Measurements from ENCODE around the gene ETV4. TPM values are rescaled to one million over a fixed set of nuclear protein-coding genes. Genes with fewer than 3 reads are reported as not detected.

The ETV4 gene
- total and polyA plus RNA-seq, 2 of the 13 experiments (the other 11 are each of a cell fraction or from before 2014, with no cell fraction given) = 128 to 330 TPM

DNA sequence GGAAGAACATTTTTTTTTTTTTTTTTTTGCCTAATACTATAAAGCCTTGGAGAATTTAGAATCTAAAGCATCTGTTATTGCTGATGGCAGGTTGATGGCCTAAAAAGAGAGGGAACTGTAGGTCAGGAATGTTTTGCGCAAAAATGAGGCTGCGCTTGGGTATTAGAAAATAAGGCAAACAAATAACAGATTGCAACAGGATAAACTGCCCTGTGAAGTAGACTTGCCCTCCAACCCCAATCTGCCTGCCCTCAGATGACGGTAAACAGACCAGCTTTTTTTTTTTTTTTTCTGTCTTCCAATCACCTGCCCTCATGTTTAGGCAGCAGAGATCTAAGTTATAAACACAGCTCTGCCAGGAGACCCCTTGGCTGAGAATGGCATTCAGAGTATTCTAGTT, 66.2 kb downstream of the ETV4 start (continued):
- TF ChIP-seq, protein P1, sequence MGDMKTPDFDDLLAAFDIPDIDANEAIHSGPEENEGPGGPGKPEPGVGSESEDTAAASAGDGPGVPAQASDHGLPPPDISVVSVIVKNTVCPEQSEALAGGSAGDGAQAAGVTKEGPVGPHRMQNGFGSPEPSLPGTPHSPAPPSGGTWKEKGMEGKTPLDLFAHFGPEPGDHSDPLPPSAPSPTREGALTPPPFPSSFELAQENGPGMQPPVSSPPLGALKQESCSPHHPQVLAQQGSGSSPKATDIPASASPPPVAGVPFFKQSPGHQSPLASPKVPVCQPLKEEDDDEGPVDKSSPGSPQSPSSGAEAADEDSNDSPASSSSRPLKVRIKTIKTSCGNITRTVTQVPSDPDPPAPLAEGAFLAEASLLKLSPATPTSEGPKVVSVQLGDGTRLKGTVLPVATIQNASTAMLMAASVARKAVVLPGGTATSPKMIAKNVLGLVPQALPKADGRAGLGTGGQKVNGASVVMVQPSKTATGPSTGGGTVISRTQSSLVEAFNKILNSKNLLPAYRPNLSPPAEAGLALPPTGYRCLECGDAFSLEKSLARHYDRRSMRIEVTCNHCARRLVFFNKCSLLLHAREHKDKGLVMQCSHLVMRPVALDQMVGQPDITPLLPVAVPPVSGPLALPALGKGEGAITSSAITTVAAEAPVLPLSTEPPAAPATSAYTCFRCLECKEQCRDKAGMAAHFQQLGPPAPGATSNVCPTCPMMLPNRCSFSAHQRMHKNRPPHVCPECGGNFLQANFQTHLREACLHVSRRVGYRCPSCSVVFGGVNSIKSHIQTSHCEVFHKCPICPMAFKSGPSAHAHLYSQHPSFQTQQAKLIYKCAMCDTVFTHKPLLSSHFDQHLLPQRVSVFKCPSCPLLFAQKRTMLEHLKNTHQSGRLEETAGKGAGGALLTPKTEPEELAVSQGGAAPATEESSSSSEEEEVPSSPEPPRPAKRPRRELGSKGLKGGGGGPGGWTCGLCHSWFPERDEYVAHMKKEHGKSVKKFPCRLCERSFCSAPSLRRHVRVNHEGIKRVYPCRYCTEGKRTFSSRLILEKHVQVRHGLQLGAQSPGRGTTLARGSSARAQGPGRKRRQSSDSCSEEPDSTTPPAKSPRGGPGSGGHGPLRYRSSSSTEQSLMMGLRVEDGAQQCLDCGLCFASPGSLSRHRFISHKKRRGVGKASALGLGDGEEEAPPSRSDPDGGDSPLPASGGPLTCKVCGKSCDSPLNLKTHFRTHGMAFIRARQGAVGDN (CRISPR knock-in tag; IDR thresholded peaks at IDR 0.05) = no peak
- TF ChIP-seq CHCHD3 (CRISPR knock-in tag; IDR thresholded peaks at IDR 0.05) (no peak), POLR2AphosphoS5 (IDR thresholded peaks at IDR 0.05; ENCODE audit: low read depth, low read length) (no peak), RAD21 (CRISPR knock-in tag; IDR thresholded peaks at IDR 0.05) (no peak), FOXM1 (CRISPR knock-in tag; IDR thresholded peaks at IDR 0.05) (no peak), JARID2 (CRISPR knock-in tag; IDR thresholded peaks at IDR 0.05; ENCODE audit: insufficient replicate concordance) (no peak), ZNF263 (CRISPR knock-in tag; IDR thresholded peaks at IDR 0.05) (no peak), DNMT1 (CRISPR knock-in tag; IDR thresholded peaks at IDR 0.05) (no peak), SP1 (IDR thresholded peaks at IDR 0.05) (no peak), SP1 (CRISPR knock-in tag; IDR thresholded peaks at IDR 0.05) (no peak), THYN1 (CRISPR knock-in tag; IDR thresholded peaks at IDR 0.05; ENCODE audit: borderline replicate concordance, low read depth) (peak; percentile 63; the same call in 1 of the 2 replicates)
- TF ChIP-seq, protein P2, sequence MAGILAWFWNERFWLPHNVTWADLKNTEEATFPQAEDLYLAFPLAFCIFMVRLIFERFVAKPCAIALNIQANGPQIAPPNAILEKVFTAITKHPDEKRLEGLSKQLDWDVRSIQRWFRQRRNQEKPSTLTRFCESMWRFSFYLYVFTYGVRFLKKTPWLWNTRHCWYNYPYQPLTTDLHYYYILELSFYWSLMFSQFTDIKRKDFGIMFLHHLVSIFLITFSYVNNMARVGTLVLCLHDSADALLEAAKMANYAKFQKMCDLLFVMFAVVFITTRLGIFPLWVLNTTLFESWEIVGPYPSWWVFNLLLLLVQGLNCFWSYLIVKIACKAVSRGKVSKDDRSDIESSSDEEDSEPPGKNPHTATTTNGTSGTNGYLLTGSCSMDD (CRISPR knock-in tag; IDR thresholded peaks at IDR 0.05) = no peak
- TF ChIP-seq, protein P3, sequence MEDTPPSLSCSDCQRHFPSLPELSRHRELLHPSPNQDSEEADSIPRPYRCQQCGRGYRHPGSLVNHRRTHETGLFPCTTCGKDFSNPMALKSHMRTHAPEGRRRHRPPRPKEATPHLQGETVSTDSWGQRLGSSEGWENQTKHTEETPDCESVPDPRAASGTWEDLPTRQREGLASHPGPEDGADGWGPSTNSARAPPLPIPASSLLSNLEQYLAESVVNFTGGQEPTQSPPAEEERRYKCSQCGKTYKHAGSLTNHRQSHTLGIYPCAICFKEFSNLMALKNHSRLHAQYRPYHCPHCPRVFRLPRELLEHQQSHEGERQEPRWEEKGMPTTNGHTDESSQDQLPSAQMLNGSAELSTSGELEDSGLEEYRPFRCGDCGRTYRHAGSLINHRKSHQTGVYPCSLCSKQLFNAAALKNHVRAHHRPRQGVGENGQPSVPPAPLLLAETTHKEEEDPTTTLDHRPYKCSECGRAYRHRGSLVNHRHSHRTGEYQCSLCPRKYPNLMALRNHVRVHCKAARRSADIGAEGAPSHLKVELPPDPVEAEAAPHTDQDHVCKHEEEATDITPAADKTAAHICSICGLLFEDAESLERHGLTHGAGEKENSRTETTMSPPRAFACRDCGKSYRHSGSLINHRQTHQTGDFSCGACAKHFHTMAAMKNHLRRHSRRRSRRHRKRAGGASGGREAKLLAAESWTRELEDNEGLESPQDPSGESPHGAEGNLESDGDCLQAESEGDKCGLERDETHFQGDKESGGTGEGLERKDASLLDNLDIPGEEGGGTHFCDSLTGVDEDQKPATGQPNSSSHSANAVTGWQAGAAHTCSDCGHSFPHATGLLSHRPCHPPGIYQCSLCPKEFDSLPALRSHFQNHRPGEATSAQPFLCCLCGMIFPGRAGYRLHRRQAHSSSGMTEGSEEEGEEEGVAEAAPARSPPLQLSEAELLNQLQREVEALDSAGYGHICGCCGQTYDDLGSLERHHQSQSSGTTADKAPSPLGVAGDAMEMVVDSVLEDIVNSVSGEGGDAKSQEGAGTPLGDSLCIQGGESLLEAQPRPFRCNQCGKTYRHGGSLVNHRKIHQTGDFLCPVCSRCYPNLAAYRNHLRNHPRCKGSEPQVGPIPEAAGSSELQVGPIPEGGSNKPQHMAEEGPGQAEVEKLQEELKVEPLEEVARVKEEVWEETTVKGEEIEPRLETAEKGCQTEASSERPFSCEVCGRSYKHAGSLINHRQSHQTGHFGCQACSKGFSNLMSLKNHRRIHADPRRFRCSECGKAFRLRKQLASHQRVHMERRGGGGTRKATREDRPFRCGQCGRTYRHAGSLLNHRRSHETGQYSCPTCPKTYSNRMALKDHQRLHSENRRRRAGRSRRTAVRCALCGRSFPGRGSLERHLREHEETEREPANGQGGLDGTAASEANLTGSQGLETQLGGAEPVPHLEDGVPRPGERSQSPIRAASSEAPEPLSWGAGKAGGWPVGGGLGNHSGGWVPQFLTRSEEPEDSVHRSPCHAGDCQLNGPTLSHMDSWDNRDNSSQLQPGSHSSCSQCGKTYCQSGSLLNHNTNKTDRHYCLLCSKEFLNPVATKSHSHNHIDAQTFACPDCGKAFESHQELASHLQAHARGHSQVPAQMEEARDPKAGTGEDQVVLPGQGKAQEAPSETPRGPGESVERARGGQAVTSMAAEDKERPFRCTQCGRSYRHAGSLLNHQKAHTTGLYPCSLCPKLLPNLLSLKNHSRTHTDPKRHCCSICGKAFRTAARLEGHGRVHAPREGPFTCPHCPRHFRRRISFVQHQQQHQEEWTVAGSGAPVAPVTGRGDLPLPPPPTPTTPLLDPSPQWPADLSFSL (CRISPR knock-in tag; IDR thresholded peaks at IDR 0.05) = no peak
- TF ChIP-seq, protein P4, sequence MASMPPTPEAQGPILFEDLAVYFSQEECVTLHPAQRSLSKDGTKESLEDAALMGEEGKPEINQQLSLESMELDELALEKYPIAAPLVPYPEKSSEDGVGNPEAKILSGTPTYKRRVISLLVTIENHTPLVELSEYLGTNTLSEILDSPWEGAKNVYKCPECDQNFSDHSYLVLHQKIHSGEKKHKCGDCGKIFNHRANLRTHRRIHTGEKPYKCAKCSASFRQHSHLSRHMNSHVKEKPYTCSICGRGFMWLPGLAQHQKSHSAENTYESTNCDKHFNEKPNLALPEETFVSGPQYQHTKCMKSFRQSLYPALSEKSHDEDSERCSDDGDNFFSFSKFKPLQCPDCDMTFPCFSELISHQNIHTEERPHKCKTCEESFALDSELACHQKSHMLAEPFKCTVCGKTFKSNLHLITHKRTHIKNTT (CRISPR knock-in tag; IDR thresholded peaks at IDR 0.05) = no peak
- TF ChIP-seq, protein P5, sequence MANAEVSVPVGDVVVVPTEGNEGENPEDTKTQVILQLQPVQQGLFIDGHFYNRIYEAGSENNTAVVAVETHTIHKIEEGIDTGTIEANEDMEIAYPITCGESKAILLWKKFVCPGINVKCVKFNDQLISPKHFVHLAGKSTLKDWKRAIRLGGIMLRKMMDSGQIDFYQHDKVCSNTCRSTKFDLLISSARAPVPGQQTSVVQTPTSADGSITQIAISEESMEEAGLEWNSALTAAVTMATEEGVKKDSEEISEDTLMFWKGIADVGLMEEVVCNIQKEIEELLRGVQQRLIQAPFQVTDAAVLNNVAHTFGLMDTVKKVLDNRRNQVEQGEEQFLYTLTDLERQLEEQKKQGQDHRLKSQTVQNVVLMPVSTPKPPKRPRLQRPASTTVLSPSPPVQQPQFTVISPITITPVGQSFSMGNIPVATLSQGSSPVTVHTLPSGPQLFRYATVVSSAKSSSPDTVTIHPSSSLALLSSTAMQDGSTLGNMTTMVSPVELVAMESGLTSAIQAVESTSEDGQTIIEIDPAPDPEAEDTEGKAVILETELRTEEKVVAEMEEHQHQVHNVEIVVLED (CRISPR knock-in tag; IDR thresholded peaks at IDR 0.05; ENCODE audit: borderline replicate concordance) = 0 out of 2 replicates have a peak, but pooled peaks have one; percentile 44
